ENCODE measurements around the gene FANCG.

The FANCG gene

DNA sequence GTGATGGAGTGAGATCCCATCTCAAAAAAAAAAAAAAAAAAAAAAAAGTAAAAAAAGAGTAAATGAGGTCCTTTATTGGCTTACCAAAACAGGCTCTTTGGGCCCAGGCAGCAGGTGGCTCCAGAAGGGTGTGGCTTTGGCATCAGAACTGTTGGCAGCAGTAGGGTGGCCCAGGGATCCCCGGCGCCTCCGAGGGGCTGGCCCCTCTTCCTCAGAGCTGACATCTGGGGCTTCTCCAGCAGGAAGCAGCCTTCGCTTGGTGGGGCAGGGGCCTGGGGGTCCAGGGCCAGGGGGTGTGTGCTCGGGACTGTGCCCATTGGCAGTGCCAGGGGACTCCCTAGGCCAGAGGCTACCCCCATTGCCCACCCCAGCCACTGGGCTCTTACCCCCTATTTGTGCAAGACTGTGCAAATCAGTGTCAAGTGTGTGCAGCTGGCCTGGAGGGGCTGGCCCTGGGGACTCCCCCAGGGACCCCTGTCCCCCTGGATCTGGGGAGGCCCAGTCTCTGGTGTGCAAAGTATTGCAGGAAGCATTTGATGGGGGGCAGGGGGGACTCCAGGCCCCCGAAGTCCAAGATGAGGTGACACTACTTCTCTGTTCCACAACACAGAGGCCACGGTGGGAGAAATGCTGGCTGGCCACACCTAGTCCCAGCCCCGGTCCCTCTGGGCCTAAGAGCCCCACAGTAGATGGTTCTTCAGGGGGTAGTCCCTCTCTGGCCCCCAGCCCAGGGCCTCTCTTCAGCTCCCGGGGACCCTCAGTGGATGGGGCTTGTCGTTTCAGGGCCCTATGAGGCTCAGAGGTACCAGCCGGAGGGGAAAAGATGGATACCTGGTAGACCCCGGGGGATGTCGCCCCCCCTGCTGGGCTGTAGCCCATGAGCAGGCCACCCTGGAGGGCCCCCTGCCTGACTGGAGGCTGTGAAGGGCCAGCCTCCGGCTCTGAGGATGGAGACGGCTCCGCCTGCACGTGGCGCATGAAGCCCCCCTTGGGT lies 27.9 kb upstream of the FANCG start:
- Mint-ChIP-seq H3K27ac (no peak overlapping the region), H3K4me3 (no peak overlapping the region), H3K9me3 (no peaks in the 10 kb centered on the region), H3K27me3 (no peaks in the 10 kb centered on the region), H3K4me1 (peaks cover 37% of the 10 kb centered on the region), H3K36me3 (peaks cover 16% of the 10 kb centered on the region)
- ATAC-seq, result no peak

DNA sequence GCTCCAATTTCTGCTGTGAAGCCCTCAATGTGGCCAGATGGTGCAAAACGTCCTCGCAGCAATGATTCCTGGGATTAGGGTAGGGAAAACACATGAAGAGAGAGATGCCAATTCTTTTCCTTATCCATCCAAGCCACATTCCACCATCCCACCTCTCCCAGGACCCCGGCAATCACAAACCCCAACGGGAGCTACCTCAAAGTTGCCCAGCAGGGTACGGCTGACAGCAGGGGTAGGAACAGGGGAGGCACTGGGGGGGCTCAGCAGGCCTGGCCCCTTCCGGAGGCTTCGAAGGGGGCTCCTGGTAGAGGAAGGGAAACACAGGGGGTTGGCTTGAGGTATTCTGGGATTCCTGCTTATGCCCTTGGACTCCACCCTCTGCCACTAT lies 26.6 kb upstream of the FANCG start:
- H3K27ac Mint-ChIP-seq, result no peak overlapping the region
- H3K4me1 Mint-ChIP-seq, result peaks cover 39% of the 10 kb centered on the region
- no peak for ATAC-seq
- no peaks in the 10 kb centered on the region for H3K9me3 Mint-ChIP-seq
- H3K27me3 Mint-ChIP-seq, result no peaks in the 10 kb centered on the region
- peaks cover 17% of the 10 kb centered on the region for H3K36me3 Mint-ChIP-seq
- no peak overlapping the region for H3K4me3 Mint-ChIP-seq

DNA sequence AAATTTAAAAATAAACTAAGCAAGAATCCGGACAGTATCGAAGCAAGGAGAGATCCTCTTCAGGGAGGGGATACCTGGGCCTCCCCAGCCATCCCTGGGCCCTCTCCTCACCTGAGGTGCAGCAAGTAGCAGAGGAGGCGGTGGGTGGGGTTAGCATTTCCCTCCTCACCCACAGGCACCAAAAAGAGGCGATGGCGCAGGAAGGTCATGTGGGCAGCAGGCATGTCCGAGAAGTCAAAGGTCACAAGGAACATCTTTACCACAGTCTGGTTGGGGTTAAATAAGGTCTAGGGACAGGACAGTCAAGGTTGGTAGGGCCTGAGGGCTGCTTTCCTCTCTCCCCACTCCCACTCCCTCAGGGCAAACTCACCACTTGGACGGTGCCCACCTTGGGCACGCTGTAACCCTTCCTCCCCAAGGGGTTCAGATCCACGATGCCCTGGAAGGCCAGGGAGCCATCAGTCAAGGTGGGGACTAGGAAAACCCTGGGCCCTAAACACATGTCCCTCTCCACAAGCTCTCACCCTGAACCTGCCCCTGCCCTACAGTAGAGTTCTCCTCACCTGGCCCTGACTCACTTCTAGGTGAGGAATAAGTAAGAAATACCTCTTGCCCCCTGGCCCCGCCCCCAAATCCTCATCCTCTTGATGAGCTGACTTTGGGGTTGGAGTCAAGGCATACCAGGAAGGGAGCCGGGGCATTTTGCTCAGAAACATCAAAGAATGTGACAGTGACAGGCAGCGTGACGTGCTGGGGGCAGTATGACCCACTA lies 26.0 kb upstream of the FANCG start:
- peaks cover 39% of the 10 kb centered on the region for H3K4me1 Mint-ChIP-seq
- ATAC-seq, result no peak
- H3K4me3 Mint-ChIP-seq, result no peak overlapping the region
- no peaks in the 10 kb centered on the region for H3K27me3 Mint-ChIP-seq
- H3K36me3 Mint-ChIP-seq, result peaks cover 23% of the 10 kb centered on the region
- no peak overlapping the region for H3K27ac Mint-ChIP-seq
- H3K9me3 Mint-ChIP-seq, result no peaks in the 10 kb centered on the region

DNA sequence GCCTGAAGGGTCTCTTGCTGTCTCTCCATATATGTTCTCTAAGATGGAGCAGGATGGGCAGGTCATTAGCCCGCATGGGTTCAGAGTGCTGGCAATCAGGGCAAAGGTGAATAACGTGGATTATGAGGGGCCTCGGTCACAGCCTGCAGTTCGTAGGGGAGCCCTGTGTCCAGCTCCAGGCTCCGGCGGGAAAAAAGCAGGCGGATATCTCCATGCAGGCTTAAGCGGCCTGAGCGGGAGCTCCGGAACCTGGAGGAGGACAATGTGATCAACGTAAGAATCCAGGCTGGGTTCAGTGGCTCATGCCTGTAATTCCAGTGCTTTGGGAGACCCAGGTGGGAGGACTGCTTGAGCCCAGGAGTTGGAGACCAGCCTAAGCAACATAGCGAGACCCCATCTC lies 25.4 kb upstream of the FANCG start:
- Mint-ChIP-seq H3K27me3 (no peaks in the 10 kb centered on the region), H3K4me3 (no peak overlapping the region), H3K36me3 (peaks cover 28% of the 10 kb centered on the region), H3K9me3 (no peaks in the 10 kb centered on the region), H3K4me1 (peaks cover 39% of the 10 kb centered on the region), H3K27ac (no peak overlapping the region)
- ATAC-seq, result no peak

DNA sequence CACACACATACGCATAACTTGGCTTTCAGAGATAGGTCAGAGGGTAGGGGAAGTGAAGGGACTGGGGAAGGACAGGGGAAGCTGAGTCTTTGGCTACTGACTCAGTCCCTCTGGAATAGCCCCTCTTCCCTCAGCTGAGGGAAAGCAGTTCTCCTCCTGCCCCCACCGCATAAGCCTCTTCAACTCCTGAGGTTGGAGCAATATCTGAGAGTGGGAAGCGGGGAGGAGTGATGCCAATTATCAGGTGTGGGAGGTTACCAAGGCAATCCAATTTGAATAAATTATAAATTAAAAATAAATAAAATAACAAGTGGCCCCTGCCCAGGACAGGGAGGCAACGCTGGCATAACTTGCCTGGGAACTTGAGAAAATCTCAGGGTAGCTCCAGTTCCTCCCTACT lies 24.8 kb upstream of the FANCG start:
- H3K9me3 Mint-ChIP-seq, result no peaks in the 10 kb centered on the region
- peaks cover 34% of the 10 kb centered on the region for H3K36me3 Mint-ChIP-seq
- H3K27ac Mint-ChIP-seq, result peak overlapping the region; percentile 91
- H3K27me3 Mint-ChIP-seq, result no peaks in the 10 kb centered on the region
- H3K4me3 Mint-ChIP-seq, result no peak overlapping the region
- ATAC-seq, result no peak
- peaks cover 38% of the 10 kb centered on the region for H3K4me1 Mint-ChIP-seq

DNA sequence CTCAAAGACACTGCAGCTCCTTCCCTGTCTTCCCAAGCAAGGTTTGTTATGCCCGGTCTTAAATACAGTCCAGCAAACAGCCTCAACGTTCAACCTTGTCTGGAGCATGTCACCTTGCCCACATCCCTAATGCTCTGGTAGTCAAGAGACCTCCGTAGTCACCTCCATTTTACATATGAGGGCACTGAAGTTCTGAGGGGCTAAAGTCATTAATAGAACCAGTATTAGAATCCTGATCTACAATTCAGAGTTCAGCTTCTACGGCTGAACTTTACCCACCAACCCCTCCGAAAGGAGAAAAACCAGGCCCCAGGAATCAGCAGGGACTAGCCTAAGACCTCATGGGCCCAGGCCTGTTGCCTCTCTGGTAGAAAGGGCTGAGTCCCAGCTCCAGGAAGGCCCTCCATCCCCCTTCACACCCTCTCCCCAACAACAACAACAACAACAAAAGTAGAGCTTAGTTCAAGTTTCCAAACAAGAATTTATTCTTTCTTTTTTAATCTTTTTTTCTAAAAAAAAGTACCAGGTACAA lies 24.0 kb upstream of the FANCG start:
- H3K36me3 Mint-ChIP-seq, result peaks cover 42% of the 10 kb centered on the region
- peak overlapping the region; percentile 91 for H3K27ac Mint-ChIP-seq
- peaks cover 35% of the 10 kb centered on the region for H3K4me1 Mint-ChIP-seq
- no peaks in the 10 kb centered on the region for H3K27me3 Mint-ChIP-seq
- H3K9me3 Mint-ChIP-seq, result no peaks in the 10 kb centered on the region
- no peak for ATAC-seq
- peak overlapping the region; percentile 82 for H3K4me3 Mint-ChIP-seq

DNA sequence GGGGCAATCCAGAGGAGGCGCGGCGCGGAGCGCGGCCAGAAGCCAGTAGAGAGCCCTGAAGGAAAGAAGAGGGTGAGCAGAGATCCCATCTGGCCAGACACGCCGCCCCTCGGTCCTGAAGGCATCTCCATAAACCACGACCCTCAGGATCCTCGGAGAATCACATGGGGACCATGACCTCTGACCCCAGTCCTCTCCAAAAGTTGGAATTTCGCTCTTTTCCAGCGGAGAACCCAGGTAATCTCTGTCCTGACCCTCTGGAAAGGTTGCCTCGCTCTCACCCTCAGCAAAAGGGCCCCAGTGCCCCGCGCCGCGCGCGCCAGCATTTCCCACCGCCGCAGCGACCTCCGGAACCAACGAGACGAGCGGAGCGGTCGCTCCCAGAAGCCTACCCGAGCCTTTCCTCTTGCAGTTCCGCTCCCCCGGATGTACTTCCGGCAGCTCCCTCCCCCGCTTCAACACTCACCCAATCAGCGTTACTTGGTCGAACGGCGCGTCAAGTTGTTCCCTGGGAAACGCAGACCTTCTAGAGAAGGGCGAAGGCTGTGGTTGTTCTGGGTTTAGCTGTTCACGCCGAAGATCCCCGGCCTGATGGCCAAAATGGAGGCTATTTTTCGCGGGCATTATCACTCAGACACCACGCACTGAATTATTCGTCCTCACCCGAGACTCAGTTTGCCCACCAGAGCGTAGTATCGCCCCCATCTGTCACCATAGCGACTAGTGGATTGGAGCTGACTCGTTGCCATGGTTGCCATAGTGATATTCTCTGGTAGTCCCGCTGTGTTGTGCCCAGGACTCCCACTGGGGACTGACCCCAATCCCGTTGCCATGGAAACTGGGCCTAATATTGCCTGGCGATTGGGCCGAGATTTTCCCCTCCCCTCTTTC lies 23.3 kb upstream of the FANCG start, which contains the start of gene STOML2:
TSS of gene STOML2 (minus strand) at position 363 of the 891 bp plus-strand sequence. CDS start at position 326, 37 bp downstream.
- Mint-ChIP-seq H3K4me3 (peak within 1 kb of the TSS; percentile 82), H3K27ac (peak within 1 kb of the TSS; percentile 91), H3K36me3 (peaks cover 44% of the 10 kb centered on the region)

DNA sequence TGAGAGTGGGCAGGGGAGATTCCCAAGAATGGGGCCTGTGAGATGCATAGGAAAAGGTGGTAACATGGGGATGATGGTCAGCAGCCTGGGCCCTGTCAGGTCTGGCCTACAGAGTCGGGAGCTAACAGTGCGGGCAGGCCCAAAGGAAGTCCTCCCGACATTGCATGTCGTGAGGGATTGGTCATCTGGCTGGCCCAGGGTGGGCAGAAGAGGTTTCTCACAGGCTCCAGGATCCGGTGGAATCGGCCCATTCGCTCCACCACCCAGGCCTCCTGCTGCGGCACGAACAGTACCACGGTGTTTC lies 22.7 kb upstream of the FANCG start:
- Mint-ChIP-seq H3K4me1 (peaks cover 42% of the 10 kb centered on the region), H3K27ac (peak overlapping the region; percentile 91), H3K36me3 (peaks cover 44% of the 10 kb centered on the region), H3K27me3 (no peaks in the 10 kb centered on the region), H3K9me3 (no peaks in the 10 kb centered on the region), H3K4me3 (peak overlapping the region; percentile 82)
- no peak for ATAC-seq

More for the DNA sequence above, 23.3 kb upstream of the FANCG start, which contains the start of gene STOML2:
- Mint-ChIP-seq H3K27me3 (no peaks in the 10 kb centered on the region), H3K4me1 (peaks cover 36% of the 10 kb centered on the region), H3K9me3 (no peaks in the 10 kb centered on the region)
- ATAC-seq, result peak; percentile 99

DNA sequence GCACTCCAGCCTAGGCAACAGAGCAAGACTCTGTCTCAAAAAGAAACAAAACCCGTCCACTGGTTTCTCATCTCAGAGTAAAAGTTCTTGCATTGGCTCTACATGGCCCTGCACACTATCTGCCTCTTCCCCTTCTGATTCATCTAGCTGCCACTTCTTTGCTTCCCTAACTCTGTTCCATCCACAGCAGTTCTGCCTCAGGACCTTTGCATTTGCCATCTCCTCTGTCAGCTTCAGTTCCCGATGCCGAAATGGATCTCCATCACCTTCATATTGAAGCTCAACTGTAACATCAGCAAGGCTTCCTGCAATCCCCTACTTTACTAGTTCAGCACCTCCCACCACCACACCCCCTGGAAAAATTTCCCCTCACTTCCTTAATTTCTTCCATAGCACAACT lies 17.8 kb upstream of the FANCG start:
- Mint-ChIP-seq H3K27me3 (no peaks in the 10 kb centered on the region), H3K27ac (no peak overlapping the region), H3K9me3 (no peaks in the 10 kb centered on the region), H3K36me3 (peaks cover 44% of the 10 kb centered on the region), H3K4me3 (no peak overlapping the region), H3K4me1 (peaks cover 65% of the 10 kb centered on the region)
- ATAC-seq, result no peak

DNA sequence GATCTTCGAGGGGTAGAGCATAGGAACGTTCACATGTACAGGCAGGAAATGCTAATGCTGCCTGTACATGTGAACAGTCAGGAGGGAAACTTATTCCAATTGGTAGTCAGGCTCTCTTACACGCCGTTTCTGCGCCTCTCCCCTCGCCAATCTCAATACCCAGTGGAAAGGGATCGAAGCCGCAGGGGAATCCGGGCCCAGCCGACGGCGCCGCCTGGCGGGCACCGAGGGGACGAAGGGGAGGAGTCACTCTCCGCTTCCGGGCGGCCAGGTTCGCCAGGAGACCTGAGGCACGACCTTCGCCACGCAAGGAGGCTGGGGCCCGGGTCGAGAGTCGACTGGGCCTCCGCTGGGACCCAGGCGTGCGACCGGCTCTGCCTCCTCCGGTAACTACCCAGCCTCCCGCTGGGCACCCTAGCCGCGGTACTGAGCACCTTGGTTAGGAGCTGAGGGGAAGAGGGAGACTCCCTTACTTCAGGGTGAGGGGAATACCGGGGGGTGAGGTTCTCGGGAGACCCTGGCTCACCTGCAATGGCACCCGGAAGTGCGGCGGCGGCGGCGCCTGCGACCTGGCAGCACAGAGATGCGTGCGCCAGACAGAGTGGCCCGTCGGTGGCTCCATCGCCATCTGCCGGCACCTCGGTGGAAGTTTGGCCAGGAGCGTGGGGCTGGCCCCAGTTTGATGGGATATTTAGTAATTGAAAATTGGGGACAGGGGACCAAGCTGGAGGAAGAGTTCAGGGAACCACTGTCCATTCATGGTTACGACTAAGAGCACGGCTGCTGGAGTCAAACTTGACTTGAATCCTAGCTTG lies 16.5 kb upstream of the FANCG start, which contains the start of gene PIGO:
TSS of gene PIGO (minus strand) at position 557 of the 815 bp plus-strand sequence. CDS start 1,026 bp downstream, outside the sequence.
- Mint-ChIP-seq H3K9me3 (no peaks in the 10 kb centered on the region), H3K27me3 (no peaks in the 10 kb centered on the region), H3K4me3 (peak within 1 kb of the TSS; percentile 89), H3K4me1 (peaks cover 52% of the 10 kb centered on the region), H3K36me3 (peaks cover 52% of the 10 kb centered on the region), H3K27ac (peak within 1 kb of the TSS; percentile 97)
- peak; percentile 96 for ATAC-seq

DNA sequence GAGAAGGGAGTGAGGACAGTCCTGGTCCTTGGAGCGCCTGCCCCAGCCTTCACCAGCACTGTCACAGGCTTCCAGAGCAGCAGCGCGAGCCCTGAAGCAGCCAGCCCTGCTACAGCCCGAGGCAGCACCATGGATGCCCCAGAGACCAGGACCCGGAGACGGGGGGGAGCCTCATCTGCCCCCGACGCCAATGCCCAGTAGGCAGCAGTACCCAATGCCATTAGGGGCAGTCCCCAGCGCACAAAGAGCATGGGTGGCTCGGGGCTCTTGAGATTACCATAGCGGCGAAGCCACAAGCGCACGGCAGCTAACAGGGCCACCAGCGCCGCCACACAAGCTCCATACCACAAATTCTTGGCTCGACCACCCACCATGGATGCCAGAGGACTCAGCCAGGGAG lies 11.8 kb upstream of the FANCG start:
- H3K27me3 Mint-ChIP-seq, result no peaks in the 10 kb centered on the region
- no peak overlapping the region for H3K4me3 Mint-ChIP-seq
- no peak overlapping the region for H3K27ac Mint-ChIP-seq
- H3K4me1 Mint-ChIP-seq, result peaks cover 26% of the 10 kb centered on the region
- no peaks in the 10 kb centered on the region for H3K9me3 Mint-ChIP-seq
- peaks cover 56% of the 10 kb centered on the region for H3K36me3 Mint-ChIP-seq
- ATAC-seq, result no peak

DNA sequence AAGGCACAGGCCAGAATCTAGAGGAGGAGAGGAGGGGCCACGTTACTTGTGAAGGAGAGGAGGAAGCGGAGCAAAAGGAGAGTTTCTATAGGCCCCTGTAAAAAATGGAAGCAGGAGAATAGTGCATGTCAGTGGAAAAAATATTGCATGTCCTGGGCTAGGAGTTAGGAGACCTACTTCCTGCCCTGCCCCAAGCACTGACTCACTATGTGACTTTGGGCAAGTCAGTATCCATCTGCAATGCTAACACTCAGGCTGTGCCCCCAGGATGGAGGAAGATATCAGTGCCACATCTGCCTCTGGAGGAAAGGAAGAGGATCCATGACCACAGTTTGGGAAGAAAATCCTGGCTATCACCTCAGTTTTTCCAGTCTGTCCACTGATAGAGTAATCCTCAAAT lies 9.7 kb upstream of the FANCG start:
- Mint-ChIP-seq H3K4me3 (no peak overlapping the region), H3K36me3 (peaks cover 56% of the 10 kb centered on the region), H3K27ac (no peak overlapping the region), H3K4me1 (peaks cover 6% of the 10 kb centered on the region), H3K27me3 (no peaks in the 10 kb centered on the region), H3K9me3 (no peaks in the 10 kb centered on the region)
- no peak for ATAC-seq

DNA sequence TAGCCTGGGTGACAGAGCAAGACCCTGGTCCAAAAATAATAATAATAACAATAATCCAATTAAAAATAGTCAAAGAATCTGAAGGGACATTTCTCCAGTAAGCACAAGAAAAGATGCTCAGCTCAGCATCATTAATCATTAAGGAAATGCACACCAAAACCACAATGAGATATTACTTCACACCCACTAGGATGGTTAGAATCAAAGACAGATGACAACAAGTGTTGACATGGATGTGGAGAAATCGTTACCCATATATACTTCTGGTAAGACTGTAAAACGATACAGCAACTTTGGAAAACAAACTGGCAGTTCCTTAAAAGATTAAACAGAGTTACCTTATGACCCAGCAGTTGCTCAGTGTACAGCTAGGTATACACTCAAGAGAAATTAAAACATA lies 5.3 kb upstream of the FANCG start:
- Mint-ChIP-seq H3K4me3 (no peak overlapping the region), H3K9me3 (no peaks in the 10 kb centered on the region), H3K27ac (no peak overlapping the region), H3K27me3 (no peaks in the 10 kb centered on the region), H3K36me3 (peaks cover 25% of the 10 kb centered on the region), H3K4me1 (peaks cover 4% of the 10 kb centered on the region)
- ATAC-seq, result no peak

DNA sequence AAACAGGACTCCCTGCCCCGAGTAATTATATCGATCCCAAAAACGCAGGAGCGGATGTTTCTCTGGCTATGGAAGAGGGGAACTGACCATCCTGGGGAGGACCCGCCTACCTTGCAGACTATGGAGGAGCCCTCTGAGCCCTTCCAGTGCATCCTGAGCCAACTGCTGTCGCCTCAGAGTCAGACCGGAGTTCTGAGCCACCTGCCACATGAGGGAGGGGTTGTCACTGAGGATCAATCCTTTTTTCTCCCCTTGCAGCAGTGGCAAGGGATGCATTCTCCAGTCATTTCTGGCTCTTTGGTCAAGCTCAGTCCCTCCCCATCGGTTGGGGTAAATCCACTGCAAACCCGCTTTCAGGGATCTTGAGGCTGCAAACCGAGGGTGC lies 709 bp downstream of the FANCG start:
- peaks cover 20% of the 10 kb centered on the region for H3K36me3 Mint-ChIP-seq
- H3K27me3 Mint-ChIP-seq, result no peaks in the 10 kb centered on the region
- ATAC-seq, result no peak
- H3K27ac Mint-ChIP-seq, result peak overlapping the region; percentile 99
- peak overlapping the region; percentile 99 for H3K4me3 Mint-ChIP-seq
- no peaks in the 10 kb centered on the region for H3K9me3 Mint-ChIP-seq
- peaks cover 36% of the 10 kb centered on the region for H3K4me1 Mint-ChIP-seq

Measured in stimulated activated memory B cell treated with anti-CD40 and anti-IgM and Interleukin-4, amounts not matched to agents 10 μg/mL and 1 μg/mL and 100 μg/mL, for 72 hours (primary cell).